ENCODE results near the gene GRPEL2. TPM values are rescaled to one million over a fixed set of nuclear protein-coding genes. Genes with fewer than 3 reads are reported as not detected.

Gene GRPEL2
- 30.6 and 30.7 TPM in 2 replicates for total RNA-seq

GRCh38 chr5:149345147-149345891 lies at the start of gene GRPEL2:
TSS of gene GRPEL2 (plus strand) at chr5:149345499. CDS start at chr5:149345540, 41 bp downstream.
- peak within 1 kb of the TSS; percentile 97 for H3K27ac Mint-ChIP-seq
- intact Hi-C loops (cut with micrococcal nuclease), result loop anchor here (1.0 to 10.0 kb wide), 6 partner anchors 12 to 1739 kb away; partner anchors contain the start of genes CSNK1A1, FBXO38, PPARGC1B and TCOF1
- peak within 1 kb of the TSS; percentile 96 for H3K4me3 Mint-ChIP-seq
- H3K9me3 Mint-ChIP-seq, result peaks cover 3% of the 10 kb centered on the region
- H3K27me3 Mint-ChIP-seq, result peaks cover 1% of the 10 kb centered on the region
- H3K36me3 Mint-ChIP-seq (ENCODE audit: low read depth), result peaks cover 42% of the 10 kb centered on the region
- peak; percentile 97 for DNase-seq
- H3K4me1 Mint-ChIP-seq, result peaks cover 46% of the 10 kb centered on the region

- Mint-ChIP-seq H3K4me3 (no peak overlapping the region), H3K36me3 (ENCODE audit: low read depth) (no peaks in the 10 kb centered on the region), H3K27me3 (peaks cover 2% of the 10 kb centered on the region), H3K4me1 (peaks cover 1% of the 10 kb centered on the region), H3K27ac (no peak overlapping the region), H3K9me3 (no peaks in the 10 kb centered on the region)
- no peak for DNase-seq
- intact Hi-C loops (cut with micrococcal nuclease), result no loop called here
Measured at GRCh38 chr5:149297340-149298025, 47.8 kb upstream of the GRPEL2 start.

- intact Hi-C loops (cut with micrococcal nuclease), result no loop called here
- H3K27ac Mint-ChIP-seq, result no peak overlapping the region
- no peaks in the 10 kb centered on the region for H3K9me3 Mint-ChIP-seq
- peaks cover 1% of the 10 kb centered on the region for H3K4me1 Mint-ChIP-seq
- H3K27me3 Mint-ChIP-seq, result peaks cover 2% of the 10 kb centered on the region
- no peak for DNase-seq
- H3K4me3 Mint-ChIP-seq, result no peak overlapping the region
- H3K36me3 Mint-ChIP-seq (ENCODE audit: low read depth), result no peaks in the 10 kb centered on the region
Measured at GRCh38 chr5:149298163-149298562, 47.1 kb upstream of the GRPEL2 start.

- Mint-ChIP-seq H3K4me1 (peaks cover 1% of the 10 kb centered on the region), H3K27ac (no peak overlapping the region), H3K4me3 (no peak overlapping the region), H3K36me3 (ENCODE audit: low read depth) (no peaks in the 10 kb centered on the region), H3K27me3 (peaks cover 2% of the 10 kb centered on the region), H3K9me3 (no peaks in the 10 kb centered on the region)
- intact Hi-C loops (cut with micrococcal nuclease), result no loop called here
- DNase-seq, result no peak
Measured at GRCh38 chr5:149298842-149299404, 46.4 kb upstream of the GRPEL2 start.

- DNase-seq, result no peak
- H3K27ac Mint-ChIP-seq, result no peak overlapping the region
- no peaks in the 10 kb centered on the region for H3K36me3 Mint-ChIP-seq (ENCODE audit: low read depth)
- H3K4me1 Mint-ChIP-seq, result peaks cover 1% of the 10 kb centered on the region
- H3K4me3 Mint-ChIP-seq, result no peak overlapping the region
- H3K9me3 Mint-ChIP-seq, result no peaks in the 10 kb centered on the region
- peaks cover 2% of the 10 kb centered on the region for H3K27me3 Mint-ChIP-seq
- intact Hi-C loops (cut with micrococcal nuclease), result no loop called here
Measured at GRCh38 chr5:149299451-149300054, 45.7 kb upstream of the GRPEL2 start.

- DNase-seq, result no peak
- intact Hi-C loops (cut with micrococcal nuclease), result no loop called here
- no peaks in the 10 kb centered on the region for H3K9me3 Mint-ChIP-seq
- H3K27ac Mint-ChIP-seq, result no peak overlapping the region
- no peaks in the 10 kb centered on the region for H3K36me3 Mint-ChIP-seq (ENCODE audit: low read depth)
- peaks cover 1% of the 10 kb centered on the region for H3K4me1 Mint-ChIP-seq
- H3K27me3 Mint-ChIP-seq, result no peaks in the 10 kb centered on the region
- no peak overlapping the region for H3K4me3 Mint-ChIP-seq
Measured at GRCh38 chr5:149300441-149300840, 44.9 kb upstream of the GRPEL2 start.

- peaks cover 1% of the 10 kb centered on the region for H3K4me1 Mint-ChIP-seq
- no peaks in the 10 kb centered on the region for H3K9me3 Mint-ChIP-seq
- H3K36me3 Mint-ChIP-seq (ENCODE audit: low read depth), result no peaks in the 10 kb centered on the region
- H3K27me3 Mint-ChIP-seq, result no peaks in the 10 kb centered on the region
- DNase-seq, result no peak
- intact Hi-C loops (cut with micrococcal nuclease), result no loop called here
- H3K4me3 Mint-ChIP-seq, result no peak overlapping the region
- H3K27ac Mint-ChIP-seq, result no peak overlapping the region
Measured at GRCh38 chr5:149301049-149301743, 44.1 kb upstream of the GRPEL2 start.

GRCh38 chr5:149301744-149302380 lies 43.4 kb upstream of the GRPEL2 start:
- H3K4me3 Mint-ChIP-seq, result no peak overlapping the region
- H3K4me1 Mint-ChIP-seq, result peaks cover 1% of the 10 kb centered on the region
- no peak overlapping the region for H3K27ac Mint-ChIP-seq
- H3K27me3 Mint-ChIP-seq, result no peaks in the 10 kb centered on the region
- DNase-seq, result no peak
- no peaks in the 10 kb centered on the region for H3K9me3 Mint-ChIP-seq
- H3K36me3 Mint-ChIP-seq (ENCODE audit: low read depth), result no peaks in the 10 kb centered on the region
- intact Hi-C loops (cut with micrococcal nuclease), result no loop called here

GRCh38 chr5:149302641-149303040 lies 42.7 kb upstream of the GRPEL2 start:
- intact Hi-C loops (cut with micrococcal nuclease), result no loop called here
- H3K27ac Mint-ChIP-seq, result no peak overlapping the region
- peaks cover 1% of the 10 kb centered on the region for H3K4me1 Mint-ChIP-seq
- H3K4me3 Mint-ChIP-seq, result no peak overlapping the region
- no peak for DNase-seq
- no peaks in the 10 kb centered on the region for H3K27me3 Mint-ChIP-seq
- no peaks in the 10 kb centered on the region for H3K36me3 Mint-ChIP-seq (ENCODE audit: low read depth)
- no peaks in the 10 kb centered on the region for H3K9me3 Mint-ChIP-seq

GRCh38 chr5:149303210-149303609 lies 42.1 kb upstream of the GRPEL2 start:
- Mint-ChIP-seq H3K4me1 (peaks cover 1% of the 10 kb centered on the region), H3K9me3 (no peaks in the 10 kb centered on the region), H3K27ac (no peak overlapping the region), H3K27me3 (no peaks in the 10 kb centered on the region), H3K4me3 (no peak overlapping the region), H3K36me3 (ENCODE audit: low read depth) (no peaks in the 10 kb centered on the region)
- DNase-seq, result no peak
- intact Hi-C loops (cut with micrococcal nuclease), result no loop called here

GRCh38 chr5:149304195-149305078 lies 40.9 kb upstream of the GRPEL2 start:
- intact Hi-C loops (cut with micrococcal nuclease), result no loop called here
- Mint-ChIP-seq H3K27ac (no peak overlapping the region), H3K4me3 (no peak overlapping the region), H3K36me3 (ENCODE audit: low read depth) (no peaks in the 10 kb centered on the region), H3K4me1 (no peaks in the 10 kb centered on the region), H3K27me3 (no peaks in the 10 kb centered on the region), H3K9me3 (no peaks in the 10 kb centered on the region)
- no peak for DNase-seq

GRCh38 chr5:149309354-149309753 lies 35.9 kb upstream of the GRPEL2 start:
- Mint-ChIP-seq H3K27ac (no peak overlapping the region), H3K27me3 (peaks cover 2% of the 10 kb centered on the region), H3K9me3 (no peaks in the 10 kb centered on the region), H3K4me1 (no peaks in the 10 kb centered on the region), H3K36me3 (ENCODE audit: low read depth) (no peaks in the 10 kb centered on the region), H3K4me3 (no peak overlapping the region)
- intact Hi-C loops (cut with micrococcal nuclease), result no loop called here
- DNase-seq, result no peak
